H7 (cell line): ENCODE data around the gene ARHGAP27. TPM values are rescaled to one million over a fixed set of nuclear protein-coding genes. Genes with fewer than 3 reads are reported as not detected.
A peak's percentile ranks its signal among the peaks of the same experiment; 100 is the strongest.
"Not testable (repeated sequence)": the region's sequence is repeated elsewhere in the genome, so short reads cannot be mapped to it uniquely, and the experiment has no call there.

Experiments
- DNase-seq: peaks from one replicate; pipeline ENCODE4 v3.0.0; 2012
- H3K27me3 ChIP-seq: 2 replicates; pipeline ENCODE4 v1.6.0; 2011; ENCODE audit warnings: mild to moderate bottlenecking, low read length; ENCODE audit not compliant: control insufficient read depth, insufficient read depth
- H3K36me3 ChIP-seq: replicated peaks from 2 replicates; pipeline ENCODE4 v1.5.1; 2011; ENCODE audit warnings: low read length; ENCODE audit not compliant: control insufficient read depth, insufficient read depth
- H3K4me3 ChIP-seq: 2 replicates; pipeline ENCODE4 v1.5.1; 2011; ENCODE audit warnings: low read depth, mild to moderate bottlenecking, control low read depth, low read length, moderate library complexity; ENCODE audit not compliant: insufficient read depth
- total RNA-seq: library from RNA; depleted of rRNA; stranded (reverse); fragments of >200 nt; shearing (Covaris generic); gene quantifications from 2 replicates; pipeline ENCODE4 v1.2.3, GENCODE V29; 2014; rRNA removed

ARHGAP27 gene, protein sequence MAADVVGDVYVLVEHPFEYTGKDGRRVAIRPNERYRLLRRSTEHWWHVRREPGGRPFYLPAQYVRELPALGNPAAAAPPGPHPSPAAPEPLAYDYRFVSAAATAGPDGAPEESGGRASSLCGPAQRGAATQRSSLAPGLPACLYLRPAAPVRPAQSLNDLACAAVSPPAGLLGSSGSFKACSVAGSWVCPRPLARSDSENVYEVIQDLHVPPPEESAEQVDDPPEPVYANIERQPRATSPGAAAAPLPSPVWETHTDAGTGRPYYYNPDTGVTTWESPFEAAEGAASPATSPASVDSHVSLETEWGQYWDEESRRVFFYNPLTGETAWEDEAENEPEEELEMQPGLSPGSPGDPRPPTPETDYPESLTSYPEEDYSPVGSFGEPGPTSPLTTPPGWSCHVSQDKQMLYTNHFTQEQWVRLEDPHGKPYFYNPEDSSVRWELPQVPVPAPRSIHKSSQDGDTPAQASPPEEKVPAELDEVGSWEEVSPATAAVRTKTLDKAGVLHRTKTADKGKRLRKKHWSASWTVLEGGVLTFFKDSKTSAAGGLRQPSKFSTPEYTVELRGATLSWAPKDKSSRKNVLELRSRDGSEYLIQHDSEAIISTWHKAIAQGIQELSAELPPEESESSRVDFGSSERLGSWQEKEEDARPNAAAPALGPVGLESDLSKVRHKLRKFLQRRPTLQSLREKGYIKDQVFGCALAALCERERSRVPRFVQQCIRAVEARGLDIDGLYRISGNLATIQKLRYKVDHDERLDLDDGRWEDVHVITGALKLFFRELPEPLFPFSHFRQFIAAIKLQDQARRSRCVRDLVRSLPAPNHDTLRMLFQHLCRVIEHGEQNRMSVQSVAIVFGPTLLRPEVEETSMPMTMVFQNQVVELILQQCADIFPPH
- 4.5 and 5.4 TPM in 2 replicates for total RNA-seq

GRCh38 chr17:45432405-45433158 is at the start of gene ARHGAP27:
TSS of gene ARHGAP27 (minus strand) at chr17:45432870. CDS start at chr17:45430279, 2,591 bp downstream.
- Histone ChIP-seq H3K27me3 (peaks cover 49% of the 10 kb centered on the region), H3K36me3 (no peaks in the 10 kb centered on the region), H3K4me3 (peak within 1 kb of the TSS; percentile 66)
- DNase-seq: peak; percentile 91

- not testable (repeated sequence) for H3K4me3 ChIP-seq, H3K27me3 ChIP-seq, H3K36me3 ChIP-seq
- DNase-seq: peak; percentile 3
Observed at GRCh38 chr17:45482317-45482716, 49.6 kb upstream of the ARHGAP27 start.

DNA sequence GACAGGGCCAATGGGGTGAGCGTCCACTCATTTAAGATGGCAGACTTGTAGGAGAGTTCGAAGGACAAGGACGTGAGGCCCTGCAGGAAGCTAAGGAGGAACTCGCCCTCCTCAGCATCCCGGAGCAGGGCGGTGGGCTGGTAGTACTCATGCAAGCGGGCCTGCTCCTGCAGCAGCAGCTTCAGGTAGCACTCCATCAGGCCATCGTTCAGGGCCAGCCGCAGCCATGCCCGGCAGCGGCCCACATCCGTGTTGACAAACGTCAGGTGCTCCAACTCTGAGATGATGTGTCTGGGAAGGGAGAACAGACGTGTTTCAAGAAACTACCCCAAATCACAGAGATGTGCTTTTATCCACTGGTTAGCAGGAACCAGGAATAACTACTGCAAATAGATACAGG is 42.8 kb upstream of the ARHGAP27 start:
- H3K4me3 ChIP-seq, H3K36me3 ChIP-seq, H3K27me3 ChIP-seq: not testable (repeated sequence)
- peak; percentile 4 for DNase-seq

DNA sequence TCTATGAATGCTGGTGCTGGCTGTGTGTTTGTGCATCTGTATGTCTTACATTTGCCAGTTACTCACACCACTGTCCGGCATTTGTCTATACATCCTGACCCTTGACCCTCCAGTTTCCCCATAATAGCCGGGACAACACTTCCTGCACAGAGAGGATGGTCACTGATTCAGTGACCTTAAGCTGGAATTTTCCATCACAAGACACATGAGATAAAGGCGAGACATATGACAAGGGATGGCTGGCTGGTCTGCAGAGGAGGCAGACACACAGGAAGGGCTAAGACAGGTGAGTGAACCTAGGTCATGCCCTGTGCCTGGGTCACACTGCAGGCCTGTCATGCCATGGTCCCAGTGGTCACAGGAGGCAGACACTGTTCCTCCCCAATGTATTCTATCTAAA is 39.6 kb upstream of the ARHGAP27 start:
- DNase-seq, H3K27me3 ChIP-seq, H3K4me3 ChIP-seq: not testable (repeated sequence)

DNA sequence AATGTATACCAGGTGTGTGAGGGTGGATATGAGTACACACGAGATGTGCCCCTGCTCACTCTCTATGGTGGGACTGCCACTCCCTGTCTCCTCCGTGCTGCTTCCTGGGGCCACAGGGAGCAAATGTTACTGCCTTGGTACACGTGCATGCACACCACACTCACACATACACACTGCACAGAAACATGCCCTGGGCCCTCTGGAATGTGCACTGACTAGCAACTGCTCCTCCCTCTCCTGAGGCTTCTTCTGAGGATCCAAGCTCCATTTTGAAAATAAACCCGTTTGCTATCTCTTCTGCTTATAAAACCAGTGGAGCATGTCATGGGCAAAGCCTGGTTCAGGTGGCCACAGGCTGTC is 36.5 kb upstream of the ARHGAP27 start:
- H3K27me3 ChIP-seq, H3K36me3 ChIP-seq, DNase-seq, H3K4me3 ChIP-seq: not testable (repeated sequence)

More for the DNA sequence above, 39.6 kb upstream of the ARHGAP27 start:
- not testable (repeated sequence) for H3K36me3 ChIP-seq

DNA sequence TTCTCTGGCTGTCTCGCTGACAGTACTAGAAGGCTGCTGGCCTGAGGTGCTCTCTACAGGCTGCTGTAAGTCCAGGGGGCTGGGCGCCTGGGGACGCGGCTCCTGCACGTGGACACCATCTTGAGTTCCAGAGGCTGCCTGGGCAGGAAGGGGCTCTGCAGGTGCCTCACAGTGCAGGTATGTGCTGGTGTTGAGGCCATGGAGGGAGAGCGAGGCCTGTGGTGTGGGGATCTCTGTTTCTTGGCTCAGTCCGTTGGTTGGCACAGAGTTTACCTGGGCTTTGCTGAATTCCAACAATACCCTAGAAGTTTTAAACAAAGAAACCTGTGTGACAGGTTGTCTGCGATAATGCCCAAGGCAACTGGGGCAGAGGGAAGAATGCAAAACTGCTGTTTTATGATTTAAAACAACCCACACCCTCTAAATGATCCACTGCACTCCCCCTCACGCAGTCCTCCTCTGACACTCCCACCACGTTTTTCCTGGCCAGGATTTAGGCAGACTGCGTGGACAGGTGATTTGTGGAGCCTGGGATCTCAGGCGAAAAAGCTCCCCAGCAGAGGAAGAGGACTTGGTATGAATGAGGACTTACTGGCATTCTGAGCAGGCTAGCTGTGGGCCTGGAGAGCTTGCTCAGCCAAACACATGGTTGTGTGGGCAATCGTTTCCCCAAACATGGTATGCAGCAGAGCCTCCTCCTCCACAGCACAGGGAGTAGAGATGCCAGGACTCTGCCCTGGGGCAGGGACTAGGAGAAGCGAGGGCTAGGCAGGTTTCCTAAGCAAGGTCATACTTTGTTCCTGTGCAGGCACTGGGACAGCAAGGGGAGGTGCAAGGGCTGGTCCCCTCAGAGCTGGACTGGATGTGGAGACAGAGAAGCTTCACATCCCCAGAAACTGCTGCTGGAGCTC is 35.9 kb upstream of the ARHGAP27 start:
- DNase-seq, H3K36me3 ChIP-seq, H3K4me3 ChIP-seq, H3K27me3 ChIP-seq: not testable (repeated sequence)

- DNase-seq, H3K36me3 ChIP-seq, H3K4me3 ChIP-seq, H3K27me3 ChIP-seq: not testable (repeated sequence)
Observed at GRCh38 chr17:45461524-45462327, 29.1 kb upstream of the ARHGAP27 start.

DNA sequence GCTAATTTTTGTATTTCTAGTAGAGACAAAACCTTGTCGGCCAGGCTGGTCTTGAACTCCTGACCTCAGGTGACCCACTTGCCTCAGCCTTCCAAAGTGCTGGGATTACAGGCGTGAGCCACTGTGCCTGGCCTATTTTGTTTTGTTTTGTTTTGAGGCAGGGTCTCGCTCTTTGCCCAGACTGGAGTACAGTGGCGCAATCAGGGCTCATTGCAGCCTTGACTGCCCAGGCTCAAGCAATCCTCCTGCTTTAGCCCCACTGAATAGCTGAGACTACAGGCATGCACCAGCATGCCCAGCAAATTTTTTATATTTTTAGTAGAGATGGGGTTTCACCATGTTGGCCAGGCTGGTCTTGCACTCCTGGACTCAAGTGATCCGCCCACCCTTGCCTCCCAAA is 27.8 kb upstream of the ARHGAP27 start:
- not testable (repeated sequence) for DNase-seq, H3K4me3 ChIP-seq, H3K36me3 ChIP-seq, H3K27me3 ChIP-seq

DNA sequence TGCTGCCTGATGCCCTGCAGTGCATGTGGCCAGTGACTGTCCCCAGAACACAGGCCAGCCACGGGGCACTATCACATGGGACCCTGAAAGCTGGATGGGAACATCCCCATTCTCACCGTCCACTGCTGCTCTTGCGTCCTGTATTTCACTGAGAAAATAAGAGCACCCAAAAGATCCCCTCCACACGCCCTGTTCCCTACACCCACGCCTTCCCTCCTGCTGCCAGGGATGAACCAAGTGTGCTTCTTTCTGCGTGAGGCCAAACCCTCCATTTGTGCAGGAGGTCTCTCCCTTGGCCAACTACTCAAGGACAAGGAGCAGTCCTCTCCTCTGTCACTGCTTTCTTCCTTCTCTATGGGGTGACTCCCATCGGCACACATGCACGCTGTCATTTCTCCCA is 21.7 kb upstream of the ARHGAP27 start:
- not testable (repeated sequence) for DNase-seq, H3K4me3 ChIP-seq, H3K36me3 ChIP-seq

DNA sequence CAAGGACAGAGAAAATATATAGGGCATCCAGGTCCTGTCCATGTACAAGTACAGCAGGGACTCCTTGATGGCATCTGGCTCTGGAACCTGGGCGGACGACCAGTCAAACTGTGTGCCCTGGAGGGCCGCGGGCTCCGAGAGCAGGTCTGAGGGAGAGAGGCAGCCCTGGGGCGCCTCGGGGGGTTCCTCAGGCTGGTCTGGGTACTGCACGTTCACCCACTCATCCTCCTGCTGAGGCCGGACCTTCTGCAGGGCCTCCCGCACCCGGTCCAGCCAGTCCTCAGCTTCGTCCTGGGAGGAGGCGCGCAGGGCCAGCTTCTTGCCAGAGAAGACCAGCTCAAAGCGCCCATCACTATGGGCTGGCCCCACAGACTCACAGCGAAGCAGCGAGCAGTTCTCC is 21.1 kb upstream of the ARHGAP27 start:
- H3K36me3 ChIP-seq, H3K4me3 ChIP-seq, H3K27me3 ChIP-seq: not testable (repeated sequence)
- DNase-seq: peak; percentile 56

More for the DNA sequence above, 21.7 kb upstream of the ARHGAP27 start:
- H3K27me3 ChIP-seq: not testable (repeated sequence)

- H3K27me3 ChIP-seq, DNase-seq, H3K4me3 ChIP-seq, H3K36me3 ChIP-seq: not testable (repeated sequence)
Observed at GRCh38 chr17:45453225-45453534, 20.5 kb upstream of the ARHGAP27 start.

- H3K36me3 ChIP-seq, H3K27me3 ChIP-seq, H3K4me3 ChIP-seq, DNase-seq: not testable (repeated sequence)
Observed at GRCh38 chr17:45452329-45453224, 19.9 kb upstream of the ARHGAP27 start.
